ENCODE data around the gene TEN1. TPM values are rescaled to one million over a fixed set of nuclear protein-coding genes. Genes with fewer than 3 reads are reported as not detected.

Gene TEN1
- total RNA-seq, 1 experiment from 2014 or later = 48.6 TPM

Other genes with a start within 250 kb of the TEN1 start
- gene GALK1, start 214.0 kb upstream of the TEN1 start, total RNA-seq (2014; rRNA removed; shearing (Covaris generic)) = 40.8 and 41.8 TPM in 2 replicates
- 23.6 and 24.9 TPM in 2 replicates for gene UNK, start 194.4 kb upstream of the TEN1 start, total RNA-seq (2014; rRNA removed; shearing (Covaris generic))
- gene UNC13D, start 134.8 kb upstream of the TEN1 start, total RNA-seq (2014; rRNA removed; shearing (Covaris generic)) = 37.5 and 43.5 TPM in 2 replicates
- 26.8 and 30.9 TPM in 2 replicates for gene WBP2, start 123.9 kb upstream of the TEN1 start, total RNA-seq (2014; rRNA removed; shearing (Covaris generic))
- gene TRIM47, start 100.7 kb upstream of the TEN1 start, total RNA-seq (2014; rRNA removed; shearing (Covaris generic)) = 65.7 and 69.5 TPM in 2 replicates
- 20.2 and 29.2 TPM in 2 replicates for gene TRIM65, start 82.3 kb upstream of the TEN1 start, total RNA-seq (2014; rRNA removed; shearing (Covaris generic))
- 85.7 and 92.3 TPM in 2 replicates for gene MRPL38, start 74.4 kb upstream of the TEN1 start, total RNA-seq (2014; rRNA removed; shearing (Covaris generic))
- 7.4 and 13.1 TPM in 2 replicates for gene FBF1, start 38.2 kb upstream of the TEN1 start, total RNA-seq (2014; rRNA removed; shearing (Covaris generic))
- gene ACOX1, start 74 bp upstream of the TEN1 start, total RNA-seq (2014; rRNA removed; shearing (Covaris generic)) = 32.1 and 46.5 TPM in 2 replicates
- 9.5 and 11.5 TPM in 2 replicates for gene CDK3, start 21.6 kb downstream of the TEN1 start, total RNA-seq (2014; rRNA removed; shearing (Covaris generic))
- gene EVPL, start 48.1 kb downstream of the TEN1 start, total RNA-seq (2014; rRNA removed; shearing (Covaris generic)) = 40.1 and 42.1 TPM in 2 replicates
- gene SRP68, start 93.3 kb downstream of the TEN1 start, total RNA-seq (2014; rRNA removed; shearing (Covaris generic)) = 21.3 and 23.9 TPM in 2 replicates
- gene GALR2, start 95.5 kb downstream of the TEN1 start, total RNA-seq (2014; rRNA removed; shearing (Covaris generic)) = 1.1 and 2.1 TPM in 2 replicates
- gene ZACN, start 99.9 kb downstream of the TEN1 start, total RNA-seq (2014; rRNA removed; shearing (Covaris generic)) = not detected in 2 replicates
- gene EXOC7, start 124.5 kb downstream of the TEN1 start, total RNA-seq (2014; rRNA removed; shearing (Covaris generic)) = 97.6 and 99.4 TPM in 2 replicates
- 2.0 and 3.4 TPM in 2 replicates for gene FOXJ1, start 162.0 kb downstream of the TEN1 start, total RNA-seq (2014; rRNA removed; shearing (Covaris generic))

Data from HT-29 (cell line).